ENCODE measurements around the gene OGFOD3.
"Not testable (repeated sequence)": the region's sequence is repeated elsewhere in the genome, so short reads cannot be mapped to it uniquely, and the experiment has no call there.

OGFOD3 gene

GRCh38 chr17:82418001-82418986 lies at the start of gene OGFOD3, which contains the start of gene HEXD:
OGFOD3 (minus strand) TSS chr17:82418586; CDS start chr17:82418485, 101 bp downstream.
HEXD (plus strand) TSS chr17:82418347; CDS start chr17:82419800, 1,453 bp downstream.
- Histone ChIP-seq H3K36me3 (ENCODE audit: control insufficient read depth in 5 of 5, insufficient read depth in 5 of 5, low read length in 5 of 5) (peaks cover 0 to 3% (median 3%) of the 10 kb centered on the region in 5 donors), H3K27ac (ENCODE audit: low read depth, low read length) (peak within 1 kb of the TSS; percentile 60), H3K27me3 (ENCODE audit: control insufficient read depth in 5 of 5, insufficient read depth in 4 of 5, low read length in 5 of 5) (no peaks in the 10 kb centered on the region), H3K9ac (ENCODE audit: low read length in 5 of 5) (peak within 1 kb of the TSS; percentile 63 to 90 (median 86)), H3K9me3 (ENCODE audit: control insufficient read depth in 5 of 5, low read length in 5 of 5) (peaks cover 0 to 8% (median 6%) of the 10 kb centered on the region in 5 donors), H3K4me1 (ENCODE audit: control insufficient read depth in 5 of 5, insufficient read depth in 5 of 5, low read length in 5 of 5) (peaks cover 6 to 23% (median 20%) of the 10 kb centered on the region in 5 donors), H3K4me3 (ENCODE audit: low read depth in 1 of 5, low read length in 5 of 5) (peak within 1 kb of the TSS; percentile 83 to 95 (median 87))

- Histone ChIP-seq H3K9ac (ENCODE audit: low read length in 5 of 5) (no peak overlapping the region), H3K4me1 (ENCODE audit: control insufficient read depth in 5 of 5, insufficient read depth in 5 of 5, low read length in 5 of 5) (peaks cover 2 to 15% (median 6%) of the 10 kb centered on the region in 5 donors), H3K9me3 (ENCODE audit: control insufficient read depth in 5 of 5, low read length in 5 of 5) (no peaks in the 10 kb centered on the region), H3K27ac (ENCODE audit: low read depth, low read length) (no peak overlapping the region), H3K27me3 (ENCODE audit: control insufficient read depth in 5 of 5, insufficient read depth in 4 of 5, low read length in 5 of 5) (no peaks in the 10 kb centered on the region), H3K4me3 (ENCODE audit: low read depth in 1 of 5, low read length in 5 of 5) (no peak overlapping the region), H3K36me3 (ENCODE audit: control insufficient read depth in 5 of 5, insufficient read depth in 5 of 5, low read length in 5 of 5) (peaks cover 8 to 92% (median 67%) of the 10 kb centered on the region in 5 donors)
Measured at GRCh38 chr17:82465023-82465603, 46.7 kb upstream of the OGFOD3 start.

- no peaks in the 10 kb centered on the region for H3K9me3 ChIP-seq (ENCODE audit: control insufficient read depth in 5 of 5, low read length in 5 of 5)
- H3K4me3 ChIP-seq (ENCODE audit: low read depth in 1 of 5, low read length in 5 of 5): no peak overlapping the region
- H3K4me1 ChIP-seq (ENCODE audit: control insufficient read depth in 5 of 5, insufficient read depth in 5 of 5, low read length in 5 of 5): peaks cover 2 to 18% (median 10%) of the 10 kb centered on the region in 5 donors
- no peak overlapping the region for H3K27ac ChIP-seq (ENCODE audit: low read depth, low read length)
- no peak overlapping the region for H3K9ac ChIP-seq (ENCODE audit: low read length in 5 of 5)
- H3K27me3 ChIP-seq (ENCODE audit: control insufficient read depth in 5 of 5, insufficient read depth in 4 of 5, low read length in 5 of 5): no peaks in the 10 kb centered on the region
- peaks cover 8 to 91% (median 65%) of the 10 kb centered on the region in 5 donors for H3K36me3 ChIP-seq (ENCODE audit: control insufficient read depth in 5 of 5, insufficient read depth in 5 of 5, low read length in 5 of 5)
Measured at GRCh38 chr17:82464567-82464929, 46.2 kb upstream of the OGFOD3 start.

GRCh38 chr17:82463925-82464566 lies 45.7 kb upstream of the OGFOD3 start:
- no peak overlapping the region for H3K4me3 ChIP-seq (ENCODE audit: low read depth in 1 of 5, low read length in 5 of 5)
- H3K36me3 ChIP-seq (ENCODE audit: control insufficient read depth in 5 of 5, insufficient read depth in 5 of 5, low read length in 5 of 5): peaks cover 8 to 86% (median 61%) of the 10 kb centered on the region in 5 donors
- H3K4me1 ChIP-seq (ENCODE audit: control insufficient read depth in 5 of 5, insufficient read depth in 5 of 5, low read length in 5 of 5): peaks cover 2 to 23% (median 15%) of the 10 kb centered on the region in 5 donors
- no peaks in the 10 kb centered on the region for H3K9me3 ChIP-seq (ENCODE audit: control insufficient read depth in 5 of 5, low read length in 5 of 5)
- no peaks in the 10 kb centered on the region for H3K27me3 ChIP-seq (ENCODE audit: control insufficient read depth in 5 of 5, insufficient read depth in 4 of 5, low read length in 5 of 5)
- H3K27ac ChIP-seq (ENCODE audit: low read depth, low read length): peak overlapping the region; percentile 44
- no peak overlapping the region for H3K9ac ChIP-seq (ENCODE audit: low read length in 5 of 5)

- no peak overlapping the region for H3K9ac ChIP-seq (ENCODE audit: low read length in 5 of 5)
- H3K9me3 ChIP-seq (ENCODE audit: control insufficient read depth in 5 of 5, low read length in 5 of 5): no peaks in the 10 kb centered on the region
- H3K4me3 ChIP-seq (ENCODE audit: low read depth in 1 of 5, low read length in 5 of 5): no peak overlapping the region
- peak overlapping the region; percentile 44 for H3K27ac ChIP-seq (ENCODE audit: low read depth, low read length)
- H3K4me1 ChIP-seq (ENCODE audit: control insufficient read depth in 5 of 5, insufficient read depth in 5 of 5, low read length in 5 of 5): peaks cover 2 to 25% (median 18%) of the 10 kb centered on the region in 5 donors
- peaks cover 3 to 80% (median 55%) of the 10 kb centered on the region in 5 donors for H3K36me3 ChIP-seq (ENCODE audit: control insufficient read depth in 5 of 5, insufficient read depth in 5 of 5, low read length in 5 of 5)
- H3K27me3 ChIP-seq (ENCODE audit: control insufficient read depth in 5 of 5, insufficient read depth in 4 of 5, low read length in 5 of 5): no peaks in the 10 kb centered on the region
Measured at GRCh38 chr17:82463391-82463790, 45.0 kb upstream of the OGFOD3 start.

- no peak overlapping the region for H3K4me3 ChIP-seq (ENCODE audit: low read depth in 1 of 5, low read length in 5 of 5)
- no peaks in the 10 kb centered on the region for H3K27me3 ChIP-seq (ENCODE audit: control insufficient read depth in 5 of 5, insufficient read depth in 4 of 5, low read length in 5 of 5)
- H3K4me1 ChIP-seq (ENCODE audit: control insufficient read depth in 5 of 5, insufficient read depth in 5 of 5, low read length in 5 of 5): peaks cover 5 to 34% (median 25%) of the 10 kb centered on the region in 5 donors
- H3K27ac ChIP-seq (ENCODE audit: low read depth, low read length): no peak overlapping the region
- no peaks in the 10 kb centered on the region for H3K9me3 ChIP-seq (ENCODE audit: control insufficient read depth in 5 of 5, low read length in 5 of 5)
- no peak overlapping the region for H3K9ac ChIP-seq (ENCODE audit: low read length in 5 of 5)
- H3K36me3 ChIP-seq (ENCODE audit: control insufficient read depth in 5 of 5, insufficient read depth in 5 of 5, low read length in 5 of 5): peaks cover 3 to 70% (median 52%) of the 10 kb centered on the region in 5 donors
Measured at GRCh38 chr17:82461827-82462524, 43.6 kb upstream of the OGFOD3 start.

GRCh38 chr17:82459936-82460335 lies 41.5 kb upstream of the OGFOD3 start:
- H3K27ac ChIP-seq (ENCODE audit: low read depth, low read length); H3K4me3 ChIP-seq (ENCODE audit: low read depth in 1 of 5, low read length in 5 of 5); H3K27me3 ChIP-seq (ENCODE audit: control insufficient read depth in 5 of 5, insufficient read depth in 4 of 5, low read length in 5 of 5); H3K9ac ChIP-seq (ENCODE audit: low read length in 5 of 5); H3K9me3 ChIP-seq (ENCODE audit: control insufficient read depth in 5 of 5, low read length in 5 of 5): not testable (repeated sequence)
- Histone ChIP-seq H3K4me1 (ENCODE audit: control insufficient read depth in 5 of 5, insufficient read depth in 5 of 5, low read length in 5 of 5) (peaks cover 5 to 35% (median 27%) of the 10 kb centered on the region in 5 donors), H3K36me3 (ENCODE audit: control insufficient read depth in 5 of 5, insufficient read depth in 5 of 5, low read length in 5 of 5) (peaks cover 0 to 49% (median 38%) of the 10 kb centered on the region in 5 donors)

- Histone ChIP-seq H3K27ac (ENCODE audit: low read depth, low read length) (peak overlapping the region; percentile 99), H3K9me3 (ENCODE audit: control insufficient read depth in 5 of 5, low read length in 5 of 5) (no peaks in the 10 kb centered on the region), H3K4me1 (ENCODE audit: control insufficient read depth in 5 of 5, insufficient read depth in 5 of 5, low read length in 5 of 5) (peaks cover 3 to 31% (median 26%) of the 10 kb centered on the region in 5 donors), H3K9ac (ENCODE audit: low read length in 5 of 5) (peak overlapping the region; percentile 38 to 96 (median 76)), H3K4me3 (ENCODE audit: low read depth in 1 of 5, low read length in 5 of 5) (peak overlapping the region; percentile 76 to 93 (median 87)), H3K36me3 (ENCODE audit: control insufficient read depth in 5 of 5, insufficient read depth in 5 of 5, low read length in 5 of 5) (peaks cover 0 to 39% (median 28%) of the 10 kb centered on the region in 5 donors), H3K27me3 (ENCODE audit: control insufficient read depth in 5 of 5, insufficient read depth in 4 of 5, low read length in 5 of 5) (no peaks in the 10 kb centered on the region)
Measured at GRCh38 chr17:82458885-82459424, 40.6 kb upstream of the OGFOD3 start.
